ENCODE results near the gene PVR. TPM values are rescaled to one million over a fixed set of nuclear protein-coding genes. Genes with fewer than 3 reads are reported as not detected.
"Not testable (repeated sequence)": the region's sequence is repeated elsewhere in the genome, so short reads cannot be mapped to it uniquely, and the experiment has no call there.

The PVR gene
- total RNA-seq, 2 donors from 2014 or later, result 21.2 to 31.6 TPM

- Mint-ChIP-seq H3K27ac (no peak overlapping the region), H3K4me1 (no peaks in the 10 kb centered on the region), H3K9me3 (no peaks in the 10 kb centered on the region), H3K4me3 (no peak overlapping the region), H3K27me3 (ENCODE audit: insufficient read depth) (peaks cover 1% of the 10 kb centered on the region), H3K36me3 (ENCODE audit: low read depth) (no peaks in the 10 kb centered on the region)
- 85 to 92% methylated on average over 2 of the region's 2 CpGs for WGBS, 2 experiments (ENCODE audit: insufficient coverage in 1 of 2, insufficient read length in 1 of 2)
- Histone ChIP-seq H3K9ac (ENCODE audit: extremely low read depth, low read length, poor library complexity, severe bottlenecking) (no peak overlapping the region), H3K4me3 (ENCODE audit: low read length) (no peak overlapping the region), H3K9me3 (ENCODE audit: control insufficient read depth, low read length) (no peaks in the 10 kb centered on the region), H3K36me3 (ENCODE audit: control insufficient read depth, insufficient read depth, low read length) (no peaks in the 10 kb centered on the region), H3K4me1 (ENCODE audit: control insufficient read depth, insufficient read depth, low read length) (no peaks in the 10 kb centered on the region), H3K27me3 (ENCODE audit: control insufficient read depth, insufficient read depth, low read length, poor library complexity, severe bottlenecking) (no peaks in the 10 kb centered on the region), H3K27ac (ENCODE audit: low read depth, low read length) (no peak overlapping the region)
- DNase-seq, result no peak
- TF ChIP-seq, protein P1, sequence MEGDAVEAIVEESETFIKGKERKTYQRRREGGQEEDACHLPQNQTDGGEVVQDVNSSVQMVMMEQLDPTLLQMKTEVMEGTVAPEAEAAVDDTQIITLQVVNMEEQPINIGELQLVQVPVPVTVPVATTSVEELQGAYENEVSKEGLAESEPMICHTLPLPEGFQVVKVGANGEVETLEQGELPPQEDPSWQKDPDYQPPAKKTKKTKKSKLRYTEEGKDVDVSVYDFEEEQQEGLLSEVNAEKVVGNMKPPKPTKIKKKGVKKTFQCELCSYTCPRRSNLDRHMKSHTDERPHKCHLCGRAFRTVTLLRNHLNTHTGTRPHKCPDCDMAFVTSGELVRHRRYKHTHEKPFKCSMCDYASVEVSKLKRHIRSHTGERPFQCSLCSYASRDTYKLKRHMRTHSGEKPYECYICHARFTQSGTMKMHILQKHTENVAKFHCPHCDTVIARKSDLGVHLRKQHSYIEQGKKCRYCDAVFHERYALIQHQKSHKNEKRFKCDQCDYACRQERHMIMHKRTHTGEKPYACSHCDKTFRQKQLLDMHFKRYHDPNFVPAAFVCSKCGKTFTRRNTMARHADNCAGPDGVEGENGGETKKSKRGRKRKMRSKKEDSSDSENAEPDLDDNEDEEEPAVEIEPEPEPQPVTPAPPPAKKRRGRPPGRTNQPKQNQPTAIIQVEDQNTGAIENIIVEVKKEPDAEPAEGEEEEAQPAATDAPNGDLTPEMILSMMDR (conservative IDR thresholded peaks at IDR 0.05), result no peak
These were observed 25.5 kb downstream of the PVR start for GRCh38 chr19:44668985-44669764.

GRCh38 chr19:44670027-44670426, 26.3 kb downstream of the PVR start:
- not testable (repeated sequence) for H3K9ac ChIP-seq (ENCODE audit: extremely low read depth, low read length, poor library complexity, severe bottlenecking); H3K27me3 Mint-ChIP-seq (ENCODE audit: insufficient read depth); H3K36me3 ChIP-seq (ENCODE audit: control insufficient read depth, insufficient read depth, low read length); H3K36me3 Mint-ChIP-seq (ENCODE audit: low read depth); H3K9me3 ChIP-seq (ENCODE audit: control insufficient read depth, low read length); H3K4me3 Mint-ChIP-seq; H3K27ac Mint-ChIP-seq; H3K4me1 Mint-ChIP-seq; H3K27ac ChIP-seq (ENCODE audit: low read depth, low read length); H3K27me3 ChIP-seq (ENCODE audit: control insufficient read depth, insufficient read depth, low read length, poor library complexity, severe bottlenecking); H3K9me3 Mint-ChIP-seq; H3K4me3 ChIP-seq (ENCODE audit: low read length); DNase-seq; H3K4me1 ChIP-seq (ENCODE audit: control insufficient read depth, insufficient read depth, low read length)
- 83 to 89% methylated on average over 1 to 2 of the region's 2 CpGs for WGBS, 2 experiments (ENCODE audit: insufficient coverage in 1 of 2, insufficient read length in 1 of 2)

DNA sequence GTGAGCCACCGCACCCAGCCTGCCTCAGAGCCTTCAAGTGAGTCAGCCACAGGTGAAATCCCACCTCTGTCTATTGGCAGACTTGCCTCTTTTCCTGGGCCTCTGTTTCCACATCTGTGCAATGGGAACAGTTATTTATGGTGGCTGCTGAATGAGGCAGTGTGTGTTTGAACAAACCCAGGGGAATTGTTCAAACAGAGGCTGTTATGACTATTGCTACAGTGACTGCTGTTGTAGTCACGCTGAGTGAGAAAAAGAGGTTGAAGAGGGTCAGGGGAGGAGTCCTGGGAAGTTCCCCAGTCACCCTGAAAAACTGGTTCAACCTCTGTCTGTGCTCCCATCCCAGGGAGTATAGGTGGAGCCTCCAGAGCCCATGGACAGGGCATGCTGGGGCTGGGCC, 27.7 kb downstream of the PVR start, which contains the start of gene CEACAM19:
Gene CEACAM19, plus strand, starts transcription at position 83 of the 400 bp plus-strand sequence. CDS start 450 bp downstream, outside the sequence.
- Mint-ChIP-seq H3K36me3 (ENCODE audit: low read depth) (no peaks in the 10 kb centered on the region), H3K9me3 (no peaks in the 10 kb centered on the region), H3K27me3 (ENCODE audit: insufficient read depth) (peaks cover 6% of the 10 kb centered on the region), H3K4me3 (no peak within 1 kb of the TSS), H3K4me1 (no peaks in the 10 kb centered on the region), H3K27ac (no peak within 1 kb of the TSS)
- Histone ChIP-seq H3K4me1 (ENCODE audit: control insufficient read depth, insufficient read depth, low read length) (no peaks in the 10 kb centered on the region), H3K4me3 (ENCODE audit: low read length) (no peak within 1 kb of the TSS), H3K36me3 (ENCODE audit: control insufficient read depth, insufficient read depth, low read length) (no peaks in the 10 kb centered on the region), H3K9me3 (ENCODE audit: control insufficient read depth, low read length) (no peaks in the 10 kb centered on the region), H3K9ac (ENCODE audit: extremely low read depth, low read length, poor library complexity, severe bottlenecking) (no peak within 1 kb of the TSS), H3K27ac (ENCODE audit: low read depth, low read length) (no peak within 1 kb of the TSS), H3K27me3 (ENCODE audit: control insufficient read depth, insufficient read depth, low read length, poor library complexity, severe bottlenecking) (no peaks in the 10 kb centered on the region)
- WGBS, 2 experiments (ENCODE audit: insufficient coverage in 1 of 2, insufficient read length in 1 of 2), result 83 to 92% methylated on average over 2 of the region's 2 CpGs
- TF ChIP-seq, protein P1 (conservative IDR thresholded peaks at IDR 0.05), result no peak
- no peak for DNase-seq

Data from endodermal cell (in vitro differentiated cells).